PFSK-1 (cell line): ENCODE results near the gene PTS.

Experiments used
- POLR2AphosphoS5 ChIP-seq: IDR thresholded peaks from 2 replicates; pipeline ENCODE4 v1.6.1; 2012; ENCODE audit warnings: low read depth, mild to moderate bottlenecking, control low read depth, low read length, moderate library complexity
- TF ChIP-seq, protein P1 (sequence below), 2 experiments: IDR thresholded peaks; 2 replicates each; pipeline versions ENCODE4 v1.6.1 to v1.8.0; 2011 to 2012; ENCODE audit warnings: low read depth in 2 of 2, low read length in 2 of 2, control low read depth in 1 of 2, inconsistent platforms in 1 of 2, mild to moderate bottlenecking in 1 of 2, moderate library complexity in 1 of 2; ENCODE audit not compliant: insufficient read depth in 1 of 2

DNA sequence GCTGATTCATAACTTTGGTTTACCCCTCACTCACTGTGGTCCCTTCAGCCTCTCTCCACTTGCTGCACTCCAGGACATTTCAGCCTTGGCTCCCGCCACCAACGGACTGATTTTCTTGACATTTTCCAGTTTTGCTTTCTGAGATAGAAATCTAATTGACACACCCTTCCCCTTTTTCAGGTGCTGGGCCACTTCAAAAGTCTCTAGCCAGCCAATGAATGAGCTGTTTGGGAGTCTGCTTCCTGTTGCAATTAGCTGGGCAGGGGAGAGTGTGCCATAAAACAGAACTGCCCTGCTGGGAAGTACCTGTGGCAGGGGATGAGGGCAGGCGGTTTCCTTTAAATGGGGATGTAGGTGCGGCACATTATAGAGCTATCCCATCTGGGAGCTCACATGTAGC lies 55.5 kb downstream of the PTS start:
- TF ChIP-seq, protein P1, sequence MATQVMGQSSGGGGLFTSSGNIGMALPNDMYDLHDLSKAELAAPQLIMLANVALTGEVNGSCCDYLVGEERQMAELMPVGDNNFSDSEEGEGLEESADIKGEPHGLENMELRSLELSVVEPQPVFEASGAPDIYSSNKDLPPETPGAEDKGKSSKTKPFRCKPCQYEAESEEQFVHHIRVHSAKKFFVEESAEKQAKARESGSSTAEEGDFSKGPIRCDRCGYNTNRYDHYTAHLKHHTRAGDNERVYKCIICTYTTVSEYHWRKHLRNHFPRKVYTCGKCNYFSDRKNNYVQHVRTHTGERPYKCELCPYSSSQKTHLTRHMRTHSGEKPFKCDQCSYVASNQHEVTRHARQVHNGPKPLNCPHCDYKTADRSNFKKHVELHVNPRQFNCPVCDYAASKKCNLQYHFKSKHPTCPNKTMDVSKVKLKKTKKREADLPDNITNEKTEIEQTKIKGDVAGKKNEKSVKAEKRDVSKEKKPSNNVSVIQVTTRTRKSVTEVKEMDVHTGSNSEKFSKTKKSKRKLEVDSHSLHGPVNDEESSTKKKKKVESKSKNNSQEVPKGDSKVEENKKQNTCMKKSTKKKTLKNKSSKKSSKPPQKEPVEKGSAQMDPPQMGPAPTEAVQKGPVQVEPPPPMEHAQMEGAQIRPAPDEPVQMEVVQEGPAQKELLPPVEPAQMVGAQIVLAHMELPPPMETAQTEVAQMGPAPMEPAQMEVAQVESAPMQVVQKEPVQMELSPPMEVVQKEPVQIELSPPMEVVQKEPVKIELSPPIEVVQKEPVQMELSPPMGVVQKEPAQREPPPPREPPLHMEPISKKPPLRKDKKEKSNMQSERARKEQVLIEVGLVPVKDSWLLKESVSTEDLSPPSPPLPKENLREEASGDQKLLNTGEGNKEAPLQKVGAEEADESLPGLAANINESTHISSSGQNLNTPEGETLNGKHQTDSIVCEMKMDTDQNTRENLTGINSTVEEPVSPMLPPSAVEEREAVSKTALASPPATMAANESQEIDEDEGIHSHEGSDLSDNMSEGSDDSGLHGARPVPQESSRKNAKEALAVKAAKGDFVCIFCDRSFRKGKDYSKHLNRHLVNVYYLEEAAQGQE (IDR thresholded peaks at IDR 0.05; ENCODE audit: insufficient read depth in 1 of 2, low read depth in 2 of 2, low read length in 2 of 2), result no peak
- TF ChIP-seq POLR2AphosphoS5, result no peak
